Stimulated activated CD4-positive, alpha-beta T cell treated with anti-CD3 and anti-CD28 coated beads, TNF-alpha, amount 100 ng/mL, for 24 hours (primary cell): ENCODE results near the gene SGPP2.

ENCODE experiments used
- DNase-seq, 3 experiments: peaks; one replicate each; pipeline ENCODE4 v3.0.0-alpha.2; 2020; ENCODE audit warnings: low read depth in 3 of 3

Gene SGPP2

DNA sequence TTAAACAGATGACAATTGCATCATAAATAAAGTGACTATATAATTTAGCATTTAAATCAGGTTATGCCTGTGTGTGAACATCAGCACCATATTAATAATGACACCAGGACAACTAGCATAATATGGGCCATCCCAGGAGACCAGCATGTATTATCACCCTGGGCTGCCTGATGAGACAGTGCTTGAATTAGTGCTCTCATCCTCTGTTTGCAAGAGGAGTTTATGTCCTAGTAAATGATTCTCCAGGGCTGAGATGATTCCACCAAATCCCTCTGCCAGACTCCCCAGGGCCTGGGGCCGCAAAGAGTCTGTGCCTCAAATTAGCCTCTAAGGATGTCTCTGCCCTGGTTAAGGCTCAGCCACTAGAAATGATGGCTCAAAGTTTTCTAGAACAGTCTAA is 97.7 kb downstream of the SGPP2 start:
- DNase-seq: no peak

GRCh38 chr2:222523783-222524544 is 99.6 kb downstream of the SGPP2 start:
- no peak for DNase-seq

GRCh38 chr2:222525811-222526210 is 101.5 kb downstream of the SGPP2 start:
- DNase-seq: no peak

- DNase-seq: no peak
These were observed 102.3 kb downstream of the SGPP2 start for GRCh38 chr2:222526480-222527277.

DNA sequence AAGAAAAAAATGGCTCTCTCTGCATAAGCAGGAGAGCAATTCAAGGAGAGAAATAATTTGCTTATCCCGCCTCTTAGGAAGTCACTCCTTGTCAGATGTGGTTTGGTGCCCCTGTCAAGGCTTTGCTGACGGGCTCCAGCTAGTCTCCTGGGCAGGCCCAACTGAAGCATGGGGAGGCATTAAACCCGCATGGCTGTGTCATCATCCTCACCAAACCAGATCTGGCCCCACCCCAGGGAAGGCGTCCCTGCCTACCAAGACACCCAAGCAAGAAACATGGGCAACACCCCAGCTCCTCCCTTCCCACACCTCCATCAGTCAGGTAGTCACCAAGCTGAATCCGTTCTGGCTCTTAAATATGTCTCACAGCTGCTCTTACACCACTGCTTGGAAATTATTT is 108.0 kb downstream of the SGPP2 start:
- no peak for DNase-seq

- DNase-seq: no peak
These were observed 111.1 kb downstream of the SGPP2 start for GRCh38 chr2:222535477-222535876.

GRCh38 chr2:222538535-222538934 is 114.2 kb downstream of the SGPP2 start:
- no peak for DNase-seq

DNA sequence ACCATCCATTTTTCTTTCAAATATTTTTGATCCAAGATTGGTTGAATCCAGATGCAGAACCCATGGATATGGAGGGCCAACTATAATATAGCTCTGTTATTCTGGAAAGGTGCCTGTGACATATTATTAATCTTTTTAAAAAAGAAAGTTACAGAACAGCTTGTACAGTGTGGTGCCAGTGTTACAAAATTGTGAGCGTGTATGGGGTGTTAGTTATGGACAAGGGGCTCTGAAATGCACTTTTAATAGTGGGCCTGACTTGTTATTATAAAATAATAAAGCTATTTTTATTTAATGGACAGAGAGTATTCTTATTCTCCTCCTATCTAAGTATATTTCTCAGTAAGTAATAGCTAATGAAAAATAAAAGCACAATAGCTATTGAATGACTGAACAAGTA is 120.3 kb downstream of the SGPP2 start:
- no peak for DNase-seq

DNA sequence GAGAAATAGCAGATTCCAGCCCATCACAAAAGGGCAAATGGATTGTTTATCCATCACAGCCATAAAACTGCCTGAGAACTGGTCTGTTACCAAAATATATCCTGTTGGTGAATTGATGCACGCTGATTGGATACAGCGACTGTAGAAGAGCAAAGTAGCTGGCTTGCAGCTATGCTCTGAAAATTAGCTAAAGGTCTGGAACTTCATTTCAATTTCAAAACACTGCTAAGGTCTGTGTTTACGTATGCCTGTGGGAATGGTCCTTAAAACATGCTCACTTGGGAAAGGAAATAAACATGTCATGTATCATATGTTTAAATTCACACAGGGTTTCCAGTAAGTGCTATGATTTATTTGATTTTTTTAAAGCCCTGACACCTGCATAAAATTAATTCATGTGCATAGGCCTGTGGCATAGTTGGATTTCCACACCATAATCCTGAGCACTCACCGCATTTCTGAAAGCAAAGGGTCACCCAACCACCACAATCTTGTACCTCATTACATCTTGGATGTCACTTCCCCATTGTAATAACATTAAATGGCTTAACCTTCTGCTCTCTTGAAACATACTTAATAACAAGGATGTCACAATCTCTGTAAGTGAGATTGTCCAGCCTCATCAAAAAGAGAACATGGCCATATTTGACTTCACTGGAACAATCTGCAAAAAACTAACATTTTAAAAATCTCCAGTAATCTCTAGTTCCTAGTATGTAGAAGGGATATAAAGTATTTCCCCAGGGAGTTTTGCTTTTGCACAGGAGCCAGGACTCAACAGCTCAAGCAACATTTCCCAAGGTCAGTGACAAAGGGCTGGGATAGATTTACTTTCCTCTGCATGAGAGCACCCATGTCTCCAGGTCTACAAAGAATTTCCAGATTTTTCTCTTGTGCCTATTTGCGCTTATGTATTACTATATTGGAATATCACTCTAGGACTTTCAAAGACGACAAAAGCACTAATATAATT is 121.8 kb downstream of the SGPP2 start:
- no peak for DNase-seq

GRCh38 chr2:222547083-222547482 is 122.7 kb downstream of the SGPP2 start:
- no peak for DNase-seq

GRCh38 chr2:222548992-222549391 is 124.6 kb downstream of the SGPP2 start:
- no peak for DNase-seq

GRCh38 chr2:222554517-222554916 is 130.2 kb downstream of the SGPP2 start:
- DNase-seq: no peak

DNA sequence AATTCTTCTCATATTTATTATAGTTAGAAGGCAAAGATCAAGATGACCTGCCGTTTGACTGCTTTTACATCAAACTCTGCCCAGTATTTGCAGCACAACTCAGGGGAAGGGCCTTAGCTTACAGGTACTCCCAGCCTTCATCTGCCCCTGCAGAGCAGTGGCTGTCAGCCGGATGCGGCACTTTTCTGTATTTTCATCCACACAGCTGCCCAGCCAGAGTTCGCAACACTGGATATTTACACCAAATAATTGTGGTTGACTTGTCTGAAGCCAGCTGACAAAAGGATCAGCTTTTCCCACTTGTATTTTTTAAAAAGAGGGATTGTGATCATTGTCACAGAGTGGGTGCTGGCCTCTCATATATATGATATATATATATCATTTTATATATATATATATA is 136.8 kb downstream of the SGPP2 start:
- no peak for DNase-seq

DNA sequence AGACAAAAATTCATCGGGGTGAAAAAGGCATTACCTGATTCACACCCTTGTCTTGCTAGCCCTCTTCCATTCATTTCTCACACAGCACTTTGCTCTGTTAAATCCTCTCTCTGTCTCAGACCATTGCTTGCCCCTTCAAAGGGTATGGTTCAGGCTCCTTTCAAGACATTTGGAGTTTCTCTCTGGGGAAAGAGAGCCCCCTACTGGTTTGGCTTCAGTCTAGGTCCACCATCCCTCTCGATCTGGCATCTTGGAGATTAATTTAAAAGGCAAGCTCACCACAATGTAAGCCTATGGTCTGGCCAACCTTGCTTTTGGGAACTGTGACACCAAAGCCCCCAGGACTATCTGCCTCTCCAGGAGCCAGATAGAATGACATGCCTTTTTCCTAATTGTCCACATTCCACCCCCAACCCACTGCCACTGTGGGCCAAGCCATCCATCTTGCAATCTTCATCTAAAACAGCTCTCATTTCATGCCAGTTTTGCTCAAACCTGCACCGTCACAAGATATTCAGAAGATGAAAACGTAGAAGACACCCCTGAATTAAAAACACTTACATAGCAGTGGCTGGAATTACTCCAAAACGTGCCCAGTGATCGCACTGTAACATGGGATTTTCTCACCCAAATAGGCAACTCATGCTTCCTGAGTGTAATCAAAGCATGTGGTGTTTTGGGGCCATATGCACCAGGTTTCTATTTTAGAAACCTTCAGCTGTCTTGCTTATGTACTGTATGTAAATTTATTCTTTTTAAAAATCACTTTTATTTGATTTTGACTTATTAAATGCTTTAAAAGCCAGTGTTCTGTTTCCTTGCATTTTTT is 137.7 kb downstream of the SGPP2 start:
- peak in 2 of 3 experiments; percentile 6 to 7 for DNase-seq

DNA sequence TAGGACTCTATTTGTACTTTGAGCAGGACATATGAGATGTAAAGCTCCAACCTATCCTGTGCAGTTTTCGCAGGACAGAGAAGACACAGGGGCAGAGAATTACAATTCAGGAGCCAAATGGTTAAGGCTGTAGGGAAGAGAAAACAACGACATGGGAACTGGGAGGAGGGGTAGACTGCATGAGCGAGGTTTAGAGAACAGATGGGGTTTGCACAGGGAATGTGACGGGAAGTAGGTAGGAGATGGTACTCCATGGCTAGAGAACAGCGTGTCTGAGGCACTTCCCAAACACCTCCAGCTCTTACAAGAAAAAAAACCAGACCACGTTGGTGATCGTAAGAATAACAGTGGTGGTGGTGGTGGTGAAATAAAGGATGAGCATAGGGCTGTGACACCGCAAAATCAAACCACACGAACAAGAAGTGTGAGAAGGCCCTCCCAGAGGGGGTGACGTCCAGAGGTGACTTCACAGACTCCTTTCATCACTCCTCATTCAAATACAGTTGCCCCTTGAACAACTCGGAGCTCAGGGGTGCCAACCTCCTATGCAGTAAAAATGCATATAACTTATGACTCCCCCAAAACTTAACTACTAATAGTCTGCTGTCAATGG is 138.9 kb downstream of the SGPP2 start:
- DNase-seq: no peak

DNA sequence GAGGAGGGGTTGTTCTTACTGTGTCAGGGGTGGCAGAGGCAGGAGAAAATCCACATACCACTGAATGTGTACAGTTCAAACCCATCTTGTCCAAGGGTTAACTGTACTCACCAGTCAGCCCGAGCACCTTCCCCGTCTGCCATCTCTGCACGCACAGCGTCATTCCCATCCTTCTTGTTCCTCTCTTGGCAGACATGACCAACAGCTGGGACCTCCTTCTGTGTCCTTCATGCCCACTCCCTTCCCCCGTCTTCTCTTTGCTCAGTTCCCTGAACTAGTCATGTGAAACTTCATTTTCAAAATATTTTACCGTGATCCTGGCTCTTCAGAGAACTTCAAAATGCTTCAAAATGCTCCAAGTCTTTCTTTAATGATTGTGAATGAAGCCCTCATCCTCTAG is 139.6 kb downstream of the SGPP2 start:
- no peak for DNase-seq

DNA sequence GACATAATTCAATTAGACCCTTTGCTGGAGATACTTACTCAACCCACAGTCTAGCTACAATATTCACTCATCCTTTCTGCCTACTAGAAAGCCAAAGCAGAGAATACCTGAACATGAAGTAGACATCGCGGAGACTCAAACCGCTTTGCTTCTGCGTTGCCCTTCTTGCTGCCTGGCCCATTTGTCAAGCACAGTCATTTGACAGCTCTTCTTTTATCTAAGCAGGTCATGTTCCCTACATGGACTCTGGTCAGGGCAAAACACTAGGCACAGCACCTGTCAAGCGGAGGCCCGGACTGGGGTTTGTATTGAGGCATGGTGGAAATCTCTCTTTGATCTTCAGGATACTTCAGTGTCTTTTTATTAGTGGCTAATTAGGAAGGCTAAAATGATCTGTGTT is 141.9 kb downstream of the SGPP2 start:
- no peak for DNase-seq

GRCh38 chr2:222568865-222569264 is 144.5 kb downstream of the SGPP2 start:
- no peak for DNase-seq

- DNase-seq: no peak
These were observed 145.5 kb downstream of the SGPP2 start for GRCh38 chr2:222569826-222570225.

- DNase-seq: no peak
These were observed 147.9 kb downstream of the SGPP2 start for GRCh38 chr2:222572264-222572721.

DNA sequence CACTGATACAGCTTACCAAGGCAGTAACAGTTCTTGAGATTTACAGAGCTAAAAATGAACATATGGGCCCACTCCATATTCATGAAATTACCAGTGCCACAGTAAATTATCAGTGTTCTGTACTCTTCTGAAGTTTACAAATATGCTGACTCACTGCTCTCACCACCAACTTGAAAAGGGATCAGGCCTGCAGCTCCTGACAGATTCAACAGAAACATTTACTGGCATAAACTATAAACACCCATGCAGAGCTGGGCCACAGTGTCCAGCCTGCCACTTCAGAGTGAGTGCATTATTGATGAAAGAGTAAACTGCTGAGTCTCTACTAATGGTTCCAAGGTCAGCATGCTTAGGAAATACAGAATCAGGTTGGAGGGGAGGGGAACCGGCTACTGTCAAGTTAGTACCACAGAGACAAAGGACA is 148.4 kb downstream of the SGPP2 start:
- DNase-seq: no peak
